Epithelial cell of proximal tubule (primary cell): Measurements from ENCODE around the gene NPIPA7. TPM values are rescaled to one million over a fixed set of nuclear protein-coding genes. Genes with fewer than 3 reads are reported as not detected.
"Not testable (repeated sequence)": the region's sequence is repeated elsewhere in the genome, so short reads cannot be mapped to it uniquely, and the experiment has no call there.

Experiments
- DNase-seq: peaks from one replicate; pipeline ENCODE4 v3.0.0-alpha.2; 2011; ENCODE audit warnings: low read depth
- H3K4me3 ChIP-seq: 2 replicates; pipeline ENCODE4 v1.5.1; 2011; ENCODE audit warnings: low read depth, mild to moderate bottlenecking, low read length
- total RNA-seq: library from RNA; depleted of rRNA; stranded (reverse); fragments of >200 nt; gene quantifications from 2 replicates; pipeline ENCODE4 v1.2.3, GENCODE V29; 2015

Gene NPIPA7
- total RNA-seq, result 3.8 TPM in 1 of 2 replicates, not detected in the other

GRCh38 chr16:16378840-16379239, at the start of gene NPIPA7:
Gene NPIPA7 (plus strand): TSS chr16:16379140. CDS start chr16:16379245, 105 bp downstream.
- not testable (repeated sequence) for DNase-seq, H3K4me3 ChIP-seq

GRCh38 chr16:16331466-16331865, 47.5 kb upstream of the NPIPA7 start:
- DNase-seq, H3K4me3 ChIP-seq: not testable (repeated sequence)

GRCh38 chr16:16357556-16357955, 21.4 kb upstream of the NPIPA7 start:
- DNase-seq, H3K4me3 ChIP-seq: not testable (repeated sequence)

- not testable (repeated sequence) for H3K4me3 ChIP-seq, DNase-seq
Measured at GRCh38 chr16:16358539-16359240, 20.2 kb upstream of the NPIPA7 start.

GRCh38 chr16:16363595-16363994, 15.3 kb upstream of the NPIPA7 start:
- H3K4me3 ChIP-seq, DNase-seq: not testable (repeated sequence)

- not testable (repeated sequence) for H3K4me3 ChIP-seq, DNase-seq
Measured at GRCh38 chr16:16364100-16364499, 14.8 kb upstream of the NPIPA7 start.

- not testable (repeated sequence) for DNase-seq, H3K4me3 ChIP-seq
Measured at GRCh38 chr16:16364701-16365100, 14.2 kb upstream of the NPIPA7 start.

GRCh38 chr16:16365319-16365718, 13.6 kb upstream of the NPIPA7 start:
- H3K4me3 ChIP-seq, DNase-seq: not testable (repeated sequence)

GRCh38 chr16:16365851-16366250, 13.1 kb upstream of the NPIPA7 start:
- not testable (repeated sequence) for DNase-seq, H3K4me3 ChIP-seq

GRCh38 chr16:16366552-16367284, 12.2 kb upstream of the NPIPA7 start:
- not testable (repeated sequence) for H3K4me3 ChIP-seq, DNase-seq

GRCh38 chr16:16367285-16367628, 11.7 kb upstream of the NPIPA7 start:
- H3K4me3 ChIP-seq, DNase-seq: not testable (repeated sequence)

- not testable (repeated sequence) for H3K4me3 ChIP-seq, DNase-seq
Measured at GRCh38 chr16:16369081-16369856, 9.7 kb upstream of the NPIPA7 start.

- not testable (repeated sequence) for DNase-seq
Measured at GRCh38 chr16:16371136-16371735, 7.7 kb upstream of the NPIPA7 start.

GRCh38 chr16:16374192-16374591, 4.7 kb upstream of the NPIPA7 start:
- H3K4me3 ChIP-seq, DNase-seq: not testable (repeated sequence)

More at GRCh38 chr16:16371136-16371735, 7.7 kb upstream of the NPIPA7 start:
- not testable (repeated sequence) for H3K4me3 ChIP-seq

GRCh38 chr16:16399685-16400084, 20.7 kb downstream of the NPIPA7 start:
- DNase-seq, H3K4me3 ChIP-seq: not testable (repeated sequence)

- not testable (repeated sequence) for DNase-seq
Measured at GRCh38 chr16:16402333-16402732, 23.4 kb downstream of the NPIPA7 start.

GRCh38 chr16:16404283-16404682, 25.3 kb downstream of the NPIPA7 start:
- DNase-seq, H3K4me3 ChIP-seq: not testable (repeated sequence)

More at GRCh38 chr16:16402333-16402732, 23.4 kb downstream of the NPIPA7 start:
- H3K4me3 ChIP-seq, result not testable (repeated sequence)

- not testable (repeated sequence) for H3K4me3 ChIP-seq, DNase-seq
Measured at GRCh38 chr16:16405421-16405820, 26.5 kb downstream of the NPIPA7 start.

GRCh38 chr16:16408430-16408829, 29.5 kb downstream of the NPIPA7 start:
- not testable (repeated sequence) for H3K4me3 ChIP-seq

More at GRCh38 chr16:16408430-16408829, 29.5 kb downstream of the NPIPA7 start:
- DNase-seq, result not testable (repeated sequence)
